Measurements from ENCODE around the gene WDR1. TPM values are rescaled to one million over a fixed set of nuclear protein-coding genes. Genes with fewer than 3 reads are reported as not detected.

Gene WDR1
- total RNA-seq, 1 experiment from 2014 or later = 237 TPM

GRCh38 chr4:10108818-10109783, 7.5 kb downstream of the WDR1 start:
- Histone ChIP-seq H3K4me3 (no peak overlapping the region), H3K27me3 (no peaks in the 10 kb centered on the region), H3K9me3 (no peaks in the 10 kb centered on the region), H3K36me3 (peaks cover 59% of the 10 kb centered on the region)
- peak; percentile 39 for DNase-seq

GRCh38 chr4:10108391-10108790, 8.2 kb downstream of the WDR1 start:
- DNase-seq = no peak
- peaks cover 52% of the 10 kb centered on the region for H3K36me3 ChIP-seq
- H3K27me3 ChIP-seq = no peaks in the 10 kb centered on the region
- H3K9me3 ChIP-seq = no peaks in the 10 kb centered on the region
- no peak overlapping the region for H3K4me3 ChIP-seq

DNA sequence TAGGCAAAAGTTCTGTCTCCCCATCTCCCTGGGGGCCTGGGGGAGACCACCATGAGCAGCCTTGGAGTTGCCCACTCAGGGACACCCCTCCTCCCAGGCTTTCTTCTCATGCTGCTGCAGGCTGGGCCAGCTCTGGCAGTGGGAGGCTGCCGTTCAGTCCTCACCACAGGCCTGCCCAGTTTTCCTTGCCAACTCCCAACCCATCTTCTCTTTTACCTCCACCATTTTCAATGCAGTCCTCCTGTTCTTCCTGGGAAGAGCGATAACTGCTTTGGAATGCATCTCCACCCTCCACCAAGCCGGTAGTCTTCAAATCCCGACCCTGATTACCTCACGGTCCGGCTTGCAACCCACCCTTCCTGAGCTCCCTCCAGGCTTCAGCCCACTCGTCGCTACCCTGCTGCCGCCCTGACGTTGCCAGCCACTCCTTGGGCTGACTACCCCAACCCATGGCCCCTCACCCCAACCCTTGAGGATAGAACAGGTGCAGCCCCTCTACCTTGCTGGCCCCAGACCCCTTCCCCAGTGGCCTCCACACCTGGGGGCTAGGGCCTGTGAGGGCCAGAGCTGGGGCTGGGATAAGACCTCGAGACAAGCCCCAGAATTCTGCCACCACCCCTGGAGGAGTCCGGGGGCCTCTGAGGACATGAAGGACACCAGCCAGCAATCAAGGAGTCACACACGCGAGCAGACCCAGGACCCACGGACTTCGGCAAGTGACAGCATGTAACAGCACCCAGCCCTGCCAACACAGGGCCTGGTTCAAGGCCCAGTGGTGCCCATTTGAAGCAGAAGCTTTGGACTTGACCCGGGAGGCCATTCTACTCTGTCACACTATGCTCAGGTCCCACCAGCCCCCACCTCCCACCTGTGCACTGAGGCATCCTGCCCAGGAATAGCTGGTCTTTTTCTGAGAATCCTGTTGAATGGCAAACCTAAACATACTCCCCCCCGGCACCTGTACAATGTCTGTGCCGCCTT, 9.2 kb downstream of the WDR1 start:
- Histone ChIP-seq H3K36me3 (peaks cover 51% of the 10 kb centered on the region), H3K27me3 (no peaks in the 10 kb centered on the region), H3K4me3 (no peak overlapping the region), H3K9me3 (no peaks in the 10 kb centered on the region)
- peak; percentile 58 for DNase-seq

GRCh38 chr4:10106421-10107039, 10.1 kb downstream of the WDR1 start:
- Histone ChIP-seq H3K27me3 (no peaks in the 10 kb centered on the region), H3K9me3 (no peaks in the 10 kb centered on the region), H3K36me3 (peaks cover 54% of the 10 kb centered on the region), H3K4me3 (peak overlapping the region; percentile 26)
- DNase-seq = peak; percentile 90

DNA sequence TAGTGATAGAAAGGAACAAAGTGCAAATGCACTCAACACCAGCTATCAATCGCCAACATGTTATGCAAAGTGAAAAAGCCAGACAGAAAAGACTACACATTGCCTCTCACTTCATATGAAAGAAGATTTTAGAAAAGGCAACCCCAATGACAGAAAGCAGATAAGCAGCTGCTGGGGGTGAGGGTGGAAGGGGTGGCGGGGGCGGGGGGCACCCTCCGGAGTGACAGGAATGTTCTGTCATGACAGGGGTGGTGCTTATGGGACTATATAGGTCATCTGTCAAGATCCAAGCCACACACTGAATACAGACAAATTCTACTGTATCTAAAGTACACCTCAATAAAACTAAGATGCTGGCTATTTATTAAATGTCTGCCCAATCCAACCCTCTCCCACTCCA, 10.7 kb downstream of the WDR1 start:
- H3K4me3 ChIP-seq = peak overlapping the region; percentile 26; the same call in 1 of the 2 replicates

DNA sequence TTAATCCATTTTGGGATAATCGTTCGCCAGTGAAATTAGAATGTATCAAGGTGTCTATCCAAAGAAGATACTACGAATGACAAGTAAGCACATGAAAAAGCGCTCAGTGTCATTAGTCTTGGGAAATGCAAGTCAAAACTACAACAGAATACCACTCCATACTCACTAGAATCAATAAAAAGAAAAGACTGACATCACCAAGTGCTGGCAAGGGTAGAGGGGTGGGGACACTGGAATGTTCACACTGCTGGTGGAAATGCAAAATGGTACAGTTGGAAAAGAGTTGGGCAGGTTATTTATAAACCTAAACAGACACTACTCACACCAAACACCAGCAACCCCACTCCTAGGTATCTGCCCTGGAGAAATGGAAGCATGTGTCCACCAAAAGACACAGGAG, 11.2 kb downstream of the WDR1 start:
- no peak overlapping the region for H3K4me3 ChIP-seq
- H3K9me3 ChIP-seq = no peaks in the 10 kb centered on the region
- no peak for DNase-seq
- peaks cover 45% of the 10 kb centered on the region for H3K36me3 ChIP-seq
- no peaks in the 10 kb centered on the region for H3K27me3 ChIP-seq

More for the DNA sequence above, 10.7 kb downstream of the WDR1 start:
- Histone ChIP-seq H3K36me3 (peaks cover 49% of the 10 kb centered on the region), H3K27me3 (no peaks in the 10 kb centered on the region), H3K9me3 (no peaks in the 10 kb centered on the region)
- no peak for DNase-seq

- DNase-seq = no peak
- Histone ChIP-seq H3K27me3 (no peaks in the 10 kb centered on the region), H3K4me3 (no peak overlapping the region), H3K36me3 (peaks cover 50% of the 10 kb centered on the region), H3K9me3 (no peaks in the 10 kb centered on the region)
Observed at GRCh38 chr4:10104991-10105276, 11.7 kb downstream of the WDR1 start.

- Histone ChIP-seq H3K36me3 (peaks cover 55% of the 10 kb centered on the region), H3K9me3 (no peaks in the 10 kb centered on the region), H3K4me3 (no peak overlapping the region), H3K27me3 (no peaks in the 10 kb centered on the region)
- no peak for DNase-seq
Observed at GRCh38 chr4:10104211-10104990, 12.2 kb downstream of the WDR1 start.

DNA sequence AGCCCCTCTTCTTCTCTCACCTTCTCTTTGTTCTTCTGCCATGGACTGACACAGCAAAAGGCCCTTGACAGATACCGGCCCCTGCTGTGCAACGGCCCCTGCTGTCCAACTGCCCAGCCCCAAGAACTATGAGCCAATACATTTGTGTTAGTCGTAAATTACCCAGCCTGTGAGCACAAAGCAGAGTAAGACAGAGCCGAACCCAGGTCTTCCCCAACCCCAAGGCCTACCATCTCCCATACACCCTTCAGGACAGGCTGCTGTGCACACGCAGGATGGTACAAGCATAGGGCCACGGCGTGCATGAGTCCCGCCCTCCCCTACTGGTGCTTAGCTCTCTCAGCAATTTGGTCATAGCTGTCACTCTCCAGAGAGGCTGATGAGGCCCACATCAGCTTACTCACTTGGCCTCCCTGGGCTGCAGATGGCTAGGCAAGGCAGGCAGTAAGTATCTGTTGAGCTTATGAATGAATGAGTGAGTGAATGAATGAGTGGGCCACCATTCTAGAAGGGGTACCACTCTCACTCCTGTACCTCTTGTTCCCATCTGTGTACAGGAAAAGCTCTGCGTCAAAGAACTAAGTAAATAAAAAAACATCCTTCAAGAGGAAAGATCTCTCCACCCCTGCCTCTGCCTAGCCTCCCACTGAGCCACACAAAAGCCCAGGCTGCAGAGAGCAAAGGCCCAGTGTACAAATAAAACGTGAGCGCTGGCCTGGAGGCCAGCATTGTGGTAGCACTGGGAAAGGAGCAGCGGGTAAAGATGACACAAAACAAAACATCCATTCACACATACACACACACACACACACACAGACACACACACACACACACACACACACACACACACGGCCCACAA, 13.9 kb downstream of the WDR1 start:
- no peaks in the 10 kb centered on the region for H3K27me3 ChIP-seq
- H3K9me3 ChIP-seq = no peaks in the 10 kb centered on the region
- H3K36me3 ChIP-seq = peaks cover 55% of the 10 kb centered on the region
- no peak overlapping the region for H3K4me3 ChIP-seq
- peak; percentile 17 for DNase-seq

DNA sequence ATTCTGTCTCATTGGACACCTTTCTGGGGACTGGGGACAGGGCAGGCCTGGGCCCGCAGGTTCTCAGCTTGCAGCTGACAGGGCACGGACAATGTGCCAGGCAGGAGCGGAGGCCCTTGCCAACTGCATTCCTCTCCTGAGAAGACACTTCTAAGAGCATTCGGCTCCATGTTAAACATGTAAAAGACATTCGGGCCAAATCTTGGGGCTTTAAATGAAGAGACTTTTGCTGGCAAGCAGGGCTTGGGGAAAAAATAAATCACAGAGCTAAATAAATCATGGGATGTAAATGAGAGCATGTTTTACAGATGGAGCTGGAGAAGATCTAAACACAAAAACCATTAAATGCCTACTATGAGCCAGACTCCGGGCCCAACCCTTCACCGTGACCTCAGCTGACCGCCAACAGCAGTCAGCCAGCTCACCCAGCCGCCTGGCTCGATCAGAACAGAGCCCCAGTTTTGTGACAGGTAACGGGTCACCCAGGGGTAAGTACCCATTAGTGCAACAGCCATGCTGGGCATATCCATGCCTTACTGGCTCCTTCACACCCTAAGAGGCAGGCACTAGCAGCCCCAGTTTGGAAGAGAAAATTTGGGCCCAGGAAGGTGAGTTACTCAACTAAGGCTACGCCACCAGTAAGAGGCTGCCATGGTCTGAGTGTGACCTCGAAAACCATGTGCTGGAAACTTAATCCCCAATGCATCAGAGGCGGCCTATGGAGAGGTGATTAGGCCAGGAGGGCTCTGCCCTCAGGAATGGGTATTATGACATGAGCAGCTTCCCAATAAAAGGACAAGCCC, 14.7 kb downstream of the WDR1 start:
- H3K9me3 ChIP-seq = no peaks in the 10 kb centered on the region
- no peak overlapping the region for H3K4me3 ChIP-seq
- peaks cover 57% of the 10 kb centered on the region for H3K36me3 ChIP-seq
- no peaks in the 10 kb centered on the region for H3K27me3 ChIP-seq
- peak; percentile 29 for DNase-seq

DNA sequence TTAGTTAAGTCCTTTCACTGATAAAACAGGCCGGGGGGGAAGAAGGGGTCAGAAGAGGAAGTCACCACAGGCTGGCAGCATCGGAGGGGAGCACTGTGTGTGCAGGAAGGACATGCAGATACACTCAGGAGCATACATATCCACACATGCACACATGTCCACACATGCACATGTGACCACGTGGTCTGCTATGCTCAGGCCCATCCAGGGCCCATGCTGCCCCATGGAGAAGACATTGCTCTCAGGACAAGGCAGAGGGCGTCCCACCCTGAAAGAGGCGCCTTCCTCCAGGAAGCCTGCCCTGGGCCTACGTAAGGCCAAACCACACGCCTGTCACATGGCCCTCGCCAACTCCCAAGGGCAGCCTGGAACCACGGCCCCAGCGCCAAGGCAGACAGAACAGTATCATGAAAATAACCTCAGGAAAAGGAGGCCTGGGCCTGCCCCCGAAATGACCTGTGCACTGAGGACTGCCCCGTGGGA, 15.8 kb downstream of the WDR1 start:
- Histone ChIP-seq H3K9me3 (no peaks in the 10 kb centered on the region), H3K27me3 (no peaks in the 10 kb centered on the region), H3K36me3 (peaks cover 58% of the 10 kb centered on the region), H3K4me3 (no peak overlapping the region)
- DNase-seq = no peak

DNA sequence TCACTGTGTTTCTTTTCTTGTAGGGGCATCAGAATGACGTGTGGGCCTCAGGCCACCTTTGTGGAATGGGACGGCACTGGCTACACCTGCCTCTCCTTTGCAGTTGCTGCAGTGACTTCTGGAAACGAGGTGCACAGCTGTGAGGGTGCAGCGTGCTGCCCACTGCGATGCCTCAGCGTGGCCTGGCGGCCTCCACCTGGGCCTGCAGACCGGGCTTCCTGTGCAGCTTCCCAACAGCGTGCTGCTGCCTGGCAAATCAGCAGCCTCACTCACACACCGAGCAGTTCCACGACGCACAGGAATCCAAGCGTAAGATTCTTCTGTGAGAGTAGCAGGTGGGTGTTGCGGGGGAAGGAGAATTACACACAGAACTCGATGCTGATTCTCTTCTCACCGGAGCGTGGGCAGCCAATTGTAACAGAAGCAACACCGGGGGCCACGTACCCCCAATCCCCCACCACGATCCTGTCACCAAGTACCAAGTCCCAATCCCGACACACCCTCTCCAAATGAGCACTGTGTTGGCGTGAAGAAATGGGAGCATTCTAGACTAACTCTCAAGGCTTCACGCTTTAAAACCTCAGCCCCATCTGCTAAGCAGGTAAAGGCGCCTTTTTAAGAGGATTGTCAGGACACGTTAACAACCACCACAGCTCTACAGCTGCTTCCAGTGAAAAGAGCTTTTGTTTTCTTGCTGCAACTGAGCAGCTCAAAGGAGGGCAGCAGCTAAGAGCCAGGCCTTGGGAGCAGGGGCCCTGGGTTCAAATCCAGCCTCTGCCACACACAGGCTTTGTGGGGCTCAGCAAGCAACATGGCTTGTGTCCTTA, 16.9 kb downstream of the WDR1 start:
- Histone ChIP-seq H3K4me3 (no peak overlapping the region), H3K36me3 (peaks cover 59% of the 10 kb centered on the region), H3K27me3 (no peaks in the 10 kb centered on the region), H3K9me3 (no peaks in the 10 kb centered on the region)
- DNase-seq = no peak

DNA sequence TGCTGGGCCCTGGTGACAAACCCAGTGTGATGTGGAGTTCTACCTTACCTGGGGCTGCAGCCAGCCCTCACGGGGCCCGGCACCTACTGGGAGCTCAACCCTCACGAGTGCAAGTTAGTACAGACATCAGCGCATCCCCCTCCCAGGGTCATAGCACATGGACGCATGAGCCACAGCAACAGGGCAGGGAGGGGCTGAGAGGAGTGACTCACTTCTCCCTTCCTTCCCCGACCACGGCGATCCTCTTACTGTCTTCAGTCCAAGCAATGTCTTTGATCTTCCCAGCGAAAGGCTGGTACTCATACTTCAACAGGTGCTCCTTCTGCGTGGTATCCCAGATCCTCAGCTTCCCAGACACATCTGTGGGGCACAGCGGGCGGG, 17.8 kb downstream of the WDR1 start:
- Histone ChIP-seq H3K27me3 (no peaks in the 10 kb centered on the region), H3K36me3 (peaks cover 69% of the 10 kb centered on the region), H3K9me3 (no peaks in the 10 kb centered on the region), H3K4me3 (no peak overlapping the region)
- peak; percentile 41 for DNase-seq

Data from MG63 (cell line).